ENCODE results near the gene SLC30A5. TPM values are rescaled to one million over a fixed set of nuclear protein-coding genes. Genes with fewer than 3 reads are reported as not detected.
A peak's percentile ranks its signal among the peaks of the same experiment; 100 is the strongest.
"Not testable (repeated sequence)": the region's sequence is repeated elsewhere in the genome, so short reads cannot be mapped to it uniquely, and the experiment has no call there.

Gene SLC30A5
- 10 to 100 TPM; 73.6 to 93.1 (median 86.3) TPM for polyA plus RNA-seq (ENCODE audit: insufficient read length in 4 of 4)

- peak; percentile 94 to 99 (median 96) for DNase-seq (ENCODE audit: low read depth in 4 of 4, low spot score in 2 of 4)
Measured at GRCh38 chr5:69093771-69094482, at the start of gene SLC30A5. Gene SLC30A5 (plus strand): TSS chr5:69094014. CDS start chr5:69094256, 242 bp downstream.

- not testable (repeated sequence) for DNase-seq (ENCODE audit: low read depth in 4 of 4, low spot score in 2 of 4)
Measured at GRCh38 chr5:69045213-69045612, 48.6 kb upstream of the SLC30A5 start.

GRCh38 chr5:69046375-69046957 lies 47.3 kb upstream of the SLC30A5 start:
- DNase-seq (ENCODE audit: low read depth in 4 of 4, low spot score in 2 of 4) = no peak

GRCh38 chr5:69048230-69048629 lies 45.6 kb upstream of the SLC30A5 start:
- DNase-seq (ENCODE audit: low read depth in 4 of 4, low spot score in 2 of 4) = no peak

DNA sequence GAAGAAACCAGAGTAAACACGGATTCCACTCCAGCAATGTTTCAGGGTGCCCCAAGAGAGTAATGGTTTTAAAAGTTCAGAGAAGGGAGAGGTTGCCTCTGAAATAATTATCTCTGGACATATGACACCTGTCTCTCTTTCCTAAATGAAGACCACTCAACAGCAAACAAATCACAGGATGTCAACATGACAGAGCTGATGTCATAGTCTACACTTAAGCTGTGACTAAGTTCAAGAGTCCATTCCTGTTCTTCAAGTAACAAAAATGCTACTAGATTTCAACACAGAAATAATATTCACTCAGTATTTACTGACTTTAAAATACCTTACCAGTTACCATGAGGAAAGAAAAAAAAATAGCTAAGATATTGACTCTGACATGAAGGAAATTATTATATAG lies 44.7 kb upstream of the SLC30A5 start:
- no peak for DNase-seq (ENCODE audit: low read depth in 4 of 4, low spot score in 2 of 4)

GRCh38 chr5:69049796-69050195 lies 44.0 kb upstream of the SLC30A5 start:
- DNase-seq (ENCODE audit: low read depth in 4 of 4, low spot score in 2 of 4) = no peak

DNA sequence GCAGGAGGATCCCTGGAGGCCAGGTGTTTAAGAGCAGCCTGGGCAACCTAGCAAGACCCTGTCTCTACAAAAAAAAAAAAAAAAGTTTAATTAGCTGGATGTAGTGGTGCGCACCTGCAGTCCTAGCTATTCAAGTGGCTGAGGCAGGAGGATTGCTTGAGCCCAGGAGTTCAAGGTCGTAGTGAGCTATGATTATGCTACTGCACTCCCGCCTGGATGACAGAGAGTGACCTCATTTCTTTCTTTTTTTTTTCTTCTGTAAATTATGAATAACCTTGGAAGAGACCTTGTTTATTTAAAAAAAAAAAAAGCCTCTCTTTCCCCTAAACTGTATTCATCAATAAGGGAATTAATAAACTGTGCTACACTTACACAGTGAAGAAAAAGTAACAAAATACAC lies 43.6 kb upstream of the SLC30A5 start:
- no peak for DNase-seq (ENCODE audit: low read depth in 4 of 4, low spot score in 2 of 4)

GRCh38 chr5:69052181-69052580 lies 41.6 kb upstream of the SLC30A5 start:
- no peak for DNase-seq (ENCODE audit: low read depth in 4 of 4, low spot score in 2 of 4)

DNA sequence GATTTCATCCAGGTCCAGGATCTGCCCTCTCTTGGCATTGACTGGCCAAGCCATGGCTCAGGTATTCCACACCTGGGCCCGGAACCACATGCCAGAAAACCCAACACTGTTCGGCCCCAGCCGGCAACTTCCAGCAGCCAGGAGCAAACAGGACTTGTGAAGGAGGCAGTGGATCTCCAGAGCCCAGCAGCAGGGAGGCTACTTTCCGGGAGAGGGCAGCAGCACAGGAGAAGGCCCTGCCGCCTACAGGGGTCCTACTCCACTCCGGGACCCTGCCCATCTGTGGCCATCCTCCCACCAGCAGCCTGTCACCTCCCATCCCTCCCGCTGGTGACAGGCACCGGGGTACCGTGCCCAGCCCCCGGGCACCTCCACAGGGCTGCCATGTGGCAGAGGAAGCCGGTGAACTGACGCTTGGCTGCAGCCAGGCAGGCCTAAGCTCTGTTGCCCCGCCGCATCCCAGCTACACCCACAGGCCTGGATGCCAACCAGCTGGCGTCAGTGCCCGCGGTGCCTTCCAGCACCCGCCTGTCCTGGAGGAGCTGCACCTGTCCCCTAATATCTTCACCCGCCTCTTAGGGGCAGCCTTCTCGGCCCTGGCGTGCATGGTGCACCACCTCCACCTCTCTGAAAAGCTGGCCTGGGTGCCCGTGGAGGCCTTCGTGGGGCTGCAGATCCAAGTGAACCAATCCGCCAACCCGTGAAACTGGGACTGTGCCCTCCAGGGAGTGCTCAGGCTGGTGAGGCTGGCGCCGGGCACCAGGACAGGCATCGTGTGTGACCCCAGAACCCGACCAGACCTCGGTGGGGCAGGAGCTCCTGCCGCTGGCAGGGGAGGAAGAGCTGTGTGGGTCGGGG lies 18.9 kb upstream of the SLC30A5 start:
- no peak for DNase-seq (ENCODE audit: low read depth in 4 of 4, low spot score in 2 of 4)

DNA sequence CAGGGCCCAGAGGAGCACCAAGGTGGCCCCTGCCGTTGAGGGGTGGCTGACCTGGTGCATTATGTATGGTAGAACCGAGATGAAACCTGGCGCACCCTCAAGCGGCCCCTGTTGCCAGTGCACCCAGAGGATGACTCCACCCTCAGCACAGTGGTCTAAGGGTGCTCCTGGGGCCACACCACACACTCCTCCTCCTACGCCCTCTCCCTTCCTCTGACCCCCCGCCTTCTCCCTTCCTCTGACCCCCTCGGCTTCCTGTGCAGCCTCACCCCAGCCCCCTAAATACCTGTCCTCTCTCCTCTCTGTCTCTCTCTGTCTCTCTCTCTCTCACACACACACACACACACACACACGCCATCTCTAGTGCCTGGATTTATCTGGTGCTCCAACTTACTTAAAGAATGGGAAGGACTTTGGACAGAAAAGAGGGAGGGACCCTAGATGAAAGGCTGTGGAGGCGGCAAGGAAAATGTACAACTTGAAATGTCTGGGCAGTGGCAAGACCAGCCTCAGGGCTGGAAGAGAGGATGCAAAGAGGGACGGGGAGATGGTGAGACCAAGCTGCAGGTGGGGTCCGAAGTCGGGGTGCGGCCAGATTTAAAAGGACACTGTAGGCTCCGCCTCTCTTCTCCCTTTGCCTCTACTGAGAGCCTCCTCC lies 18.2 kb upstream of the SLC30A5 start:
- DNase-seq (ENCODE audit: low read depth in 4 of 4, low spot score in 2 of 4) = no peak

DNA sequence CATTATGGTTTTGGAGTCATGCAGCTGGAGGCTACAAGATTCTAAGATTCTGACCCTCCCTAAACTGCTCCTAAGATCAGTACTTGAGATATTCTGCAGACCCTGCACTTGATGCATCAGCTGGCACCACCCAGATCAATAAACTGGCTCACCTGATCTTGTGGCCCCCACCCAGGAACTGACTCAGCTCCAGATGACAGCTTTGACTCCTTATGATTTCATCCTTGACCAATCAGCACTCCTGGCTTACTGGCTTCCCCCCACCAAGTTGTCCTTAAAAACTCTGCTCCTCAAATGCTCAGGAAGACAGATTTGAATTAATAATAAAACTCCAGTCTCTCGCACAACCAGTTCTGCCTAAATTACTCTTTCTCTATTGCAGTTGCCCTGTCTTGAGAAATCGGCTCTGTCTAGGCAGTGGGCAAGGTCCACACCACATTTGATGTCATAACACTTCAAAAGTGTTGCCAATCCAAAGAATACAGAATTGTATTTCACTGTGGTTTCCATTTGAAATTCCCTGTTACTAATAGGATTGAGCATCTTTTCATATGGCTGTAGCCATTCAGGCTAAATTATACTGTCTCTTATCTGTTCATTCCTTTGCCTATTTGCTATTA lies 14.8 kb upstream of the SLC30A5 start:
- DNase-seq (ENCODE audit: low read depth in 4 of 4, low spot score in 2 of 4) = no peak

DNA sequence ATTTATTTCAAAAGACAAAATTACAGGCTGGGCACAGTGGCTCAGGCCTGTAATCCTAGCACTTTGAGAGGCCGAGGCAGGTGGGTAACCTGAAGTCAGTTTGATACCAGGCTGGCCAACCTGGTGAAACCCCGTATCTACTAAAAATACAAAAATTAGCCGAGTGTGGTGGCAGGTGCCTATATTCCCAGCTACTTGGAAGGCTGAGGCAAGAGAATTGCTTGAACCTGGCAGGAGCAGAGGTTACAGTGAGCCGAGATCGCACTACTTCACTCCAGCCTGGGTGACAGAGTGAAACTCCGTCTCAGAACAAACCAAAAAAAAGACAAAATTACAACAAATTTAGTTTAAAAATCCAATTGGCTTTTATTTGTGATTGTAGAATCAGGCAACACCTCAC lies 14.3 kb upstream of the SLC30A5 start:
- no peak for DNase-seq (ENCODE audit: low read depth in 4 of 4, low spot score in 2 of 4)

- DNase-seq (ENCODE audit: low read depth in 4 of 4, low spot score in 2 of 4) = no peak
Measured at GRCh38 chr5:69083412-69083811, 10.4 kb upstream of the SLC30A5 start.

DNA sequence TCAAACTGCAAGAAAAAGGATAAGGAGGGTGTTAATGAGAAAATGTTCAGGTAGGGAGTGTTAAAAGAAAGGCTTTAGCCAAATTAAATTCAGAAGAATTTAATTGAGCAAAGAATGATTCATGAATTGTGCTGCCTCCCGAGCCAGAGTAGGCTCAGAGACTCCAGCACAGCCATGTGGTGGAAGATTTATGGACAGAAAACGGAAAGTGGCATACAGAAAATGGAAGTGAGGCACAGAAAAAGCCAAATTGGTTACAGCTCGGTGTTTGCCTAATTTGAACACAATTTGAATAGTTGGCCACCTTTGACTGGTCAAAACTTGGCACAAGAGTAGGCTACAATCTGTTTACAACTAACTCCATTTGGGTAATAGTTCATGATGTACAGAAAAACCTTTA lies 9.6 kb upstream of the SLC30A5 start:
- DNase-seq (ENCODE audit: low read depth in 4 of 4, low spot score in 2 of 4) = no peak

DNA sequence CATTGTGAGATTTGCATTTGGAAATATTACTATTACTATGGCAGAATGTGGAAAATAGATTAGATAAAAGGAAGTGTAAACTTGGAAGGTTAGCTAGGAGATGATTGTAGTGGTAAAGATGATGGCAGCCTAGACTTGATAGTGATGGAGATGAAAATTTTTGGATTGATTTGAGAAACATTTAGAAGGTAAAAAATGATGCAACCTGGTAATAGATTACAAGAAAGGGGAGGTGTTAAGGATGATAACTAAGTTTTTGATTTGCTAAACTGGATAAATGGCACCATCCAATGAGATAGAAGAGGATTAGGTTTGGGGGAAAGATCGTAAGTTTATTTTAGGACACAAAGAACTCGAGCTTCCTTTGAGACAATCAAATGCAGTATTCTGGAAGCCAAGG lies 8.9 kb upstream of the SLC30A5 start:
- no peak for DNase-seq (ENCODE audit: low read depth in 4 of 4, low spot score in 2 of 4)

DNA sequence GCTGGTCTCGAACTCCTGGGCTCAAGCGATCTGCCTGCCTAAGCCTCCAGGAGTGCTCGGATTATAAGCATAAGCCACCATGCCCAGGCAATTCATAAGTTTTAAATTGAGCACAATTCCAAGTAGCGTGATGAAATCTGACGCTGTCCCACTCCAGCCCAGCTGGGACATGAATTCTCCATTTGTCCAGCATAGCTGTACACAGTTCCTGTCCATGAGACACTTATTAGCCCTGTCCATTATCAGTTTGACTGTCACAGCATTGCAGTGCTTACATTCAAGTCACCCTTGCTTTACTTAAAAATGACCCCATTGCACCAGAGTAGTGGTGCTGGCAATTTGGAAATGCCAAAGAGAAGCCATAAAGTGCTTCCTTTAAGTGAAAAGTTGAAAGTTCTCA lies 7.6 kb upstream of the SLC30A5 start:
- DNase-seq (ENCODE audit: low read depth in 4 of 4, low spot score in 2 of 4) = no peak

DNA sequence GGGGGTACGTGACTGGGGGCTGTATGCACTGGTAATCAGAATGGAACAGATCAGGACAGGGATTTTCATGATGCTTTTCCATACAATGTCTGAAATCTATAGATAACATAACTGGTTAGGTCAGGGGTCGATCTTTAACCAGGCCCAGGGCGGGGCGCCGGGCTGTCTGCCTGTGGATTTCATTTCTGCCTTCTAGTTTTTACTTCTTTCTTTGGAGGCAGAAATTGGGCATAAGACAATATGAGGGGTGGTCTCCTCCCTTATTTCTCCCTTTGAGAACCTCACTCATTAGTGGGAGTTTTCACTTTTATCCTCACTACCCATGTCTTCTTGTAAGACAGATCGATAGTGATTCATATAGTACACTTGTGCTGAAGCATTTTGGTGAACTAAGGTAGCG lies 5.8 kb upstream of the SLC30A5 start:
- DNase-seq (ENCODE audit: low read depth in 4 of 4, low spot score in 2 of 4) = not testable (repeated sequence)

- DNase-seq (ENCODE audit: low read depth in 4 of 4, low spot score in 2 of 4) = no peak
Measured at GRCh38 chr5:69090158-69090557, 3.7 kb upstream of the SLC30A5 start.

DNA sequence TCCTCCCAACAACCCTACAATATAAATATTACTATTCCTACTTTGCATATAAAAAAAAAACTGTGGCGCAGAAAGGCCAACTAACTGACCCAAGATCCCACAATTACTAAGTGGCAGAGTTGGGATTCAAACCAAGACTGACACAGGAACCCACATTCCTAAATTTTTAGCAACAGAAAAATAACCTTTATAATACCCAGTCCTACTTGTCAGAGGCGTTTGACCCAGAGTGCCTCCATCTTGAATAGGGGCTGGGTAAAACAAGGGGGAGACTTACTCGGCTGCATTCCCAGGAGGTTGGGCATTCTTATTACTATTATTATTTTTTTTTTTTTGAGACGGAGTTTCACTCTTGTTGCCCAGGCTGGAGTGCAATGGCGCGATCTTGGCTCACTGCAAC lies 2.0 kb upstream of the SLC30A5 start:
- DNase-seq (ENCODE audit: low read depth in 4 of 4, low spot score in 2 of 4) = no peak

GRCh38 chr5:69092969-69093368 lies 845 bp upstream of the SLC30A5 start:
- DNase-seq (ENCODE audit: low read depth in 4 of 4, low spot score in 2 of 4) = no peak

- no peak for DNase-seq (ENCODE audit: low read depth in 4 of 4, low spot score in 2 of 4)
Measured at GRCh38 chr5:69099302-69099701, 5.5 kb downstream of the SLC30A5 start.

Measured in left renal cortex interstitium (tissue), 4 donors.